Tibial artery (tissue), 4 donors: ENCODE measurements around the gene ERICH6.
"Not testable (repeated sequence)": the region's sequence is repeated elsewhere in the genome, so short reads cannot be mapped to it uniquely, and the experiment has no call there.

ENCODE experiments used
- DNase-seq, 2 donors: peaks; one replicate each; pipeline ENCODE4 v3.0.0-alpha.2; 2019
- H3K27ac ChIP-seq, 2 donors: fragments of 200-600 bp; sonication (generic) in 1 of 2; 1 replicate in 1 of 2; 2 replicates in 1 of 2; pipeline ENCODE4 v1.5.1; 2018 to 2019; ENCODE audit warnings: mild to moderate bottlenecking in 1 of 2
- H3K27me3 ChIP-seq, 2 donors: fragments of 200-600 bp; sonication (generic) in 1 of 2; one replicate each; pipeline versions ENCODE4 v1.5.1 to v1.6.0; 2016 to 2019
- H3K36me3 ChIP-seq, 3 donors: fragments of 200-600 bp; sonication (generic) in 2 of 3; one replicate each; pipeline ENCODE4 v1.5.1; 2016 to 2019; ENCODE audit warnings: mild to moderate bottlenecking in 2 of 3
- H3K4me1 ChIP-seq, 4 donors: fragments of 200-600 bp; sonication (generic) in 2 of 4; 1 replicate in 3 of 4; 2 replicates in 1 of 4; pipeline ENCODE4 v1.5.1; 2016 to 2019
- H3K4me3 ChIP-seq, 2 donors: fragments of 200-600 bp; sonication (generic) in 1 of 2; 1 replicate in 1 of 2; 2 replicates in 1 of 2; pipeline ENCODE4 v1.5.1; 2018 to 2019; ENCODE audit warnings: mild to moderate bottlenecking in 2 of 2
- H3K9me3 ChIP-seq, 3 donors: fragments of 200-600 bp; sonication (generic) in 1 of 3; one replicate each; pipeline ENCODE4 v1.5.1; 2016 to 2019
- CTCF ChIP-seq, 2 experiments: fragments of 200-600 bp in 1 of 2; fragments of 450-650 bp in 1 of 2; IDR thresholded peaks; one replicate each; pipeline ENCODE4 v1.5.1; 2017 to 2019; ENCODE audit warnings: antibody characterized with exemption in 2 of 2, mild to moderate bottlenecking in 1 of 2, moderate library complexity in 1 of 2
- intact Hi-C: fragments of 100-400 bp; cut with DNase I; formaldehyde crosslinking; loops from one replicate; pipeline ENCODE4 v1.15.0; 2023; ENCODE audit warnings: low total_unique reads

ERICH6 gene

GRCh38 chr3:150631515-150632221 lies 72.1 kb downstream of the ERICH6 start:
- DNase-seq = no peak
- Histone ChIP-seq H3K4me3 (no peak overlapping the region), H3K27me3 (no peaks in the 10 kb centered on the region), H3K36me3 (peaks cover 22 to 36% (median 32%) of the 10 kb centered on the region in 3 donors), H3K27ac (no peak overlapping the region), H3K4me1 (no peaks in the 10 kb centered on the region), H3K9me3 (no peaks in the 10 kb centered on the region)
- TF ChIP-seq CTCF (IDR thresholded peaks at IDR 0.05) = no peak
- intact Hi-C loops = no loop called here

- H3K4me1 ChIP-seq = peaks cover 0 to 20% (median 5%) of the 10 kb centered on the region in 4 donors
- H3K4me3 ChIP-seq = no peak overlapping the region
- H3K9me3 ChIP-seq = no peaks in the 10 kb centered on the region
- H3K27me3 ChIP-seq = no peaks in the 10 kb centered on the region
- no peak for DNase-seq
- H3K36me3 ChIP-seq = peaks cover 37 to 52% (median 48%) of the 10 kb centered on the region in 3 donors
- no peak for TF ChIP-seq CTCF (IDR thresholded peaks at IDR 0.05)
- intact Hi-C loops = no loop called here
- H3K27ac ChIP-seq = no peak overlapping the region
These were observed 76.2 kb downstream of the ERICH6 start for GRCh38 chr3:150627557-150627956.

- no peaks in the 10 kb centered on the region for H3K27me3 ChIP-seq
- no peaks in the 10 kb centered on the region for H3K9me3 ChIP-seq
- no peak for DNase-seq
- no peak for TF ChIP-seq CTCF (IDR thresholded peaks at IDR 0.05)
- intact Hi-C loops = no loop called here
- H3K36me3 ChIP-seq = peaks cover 37 to 49% (median 48%) of the 10 kb centered on the region in 3 donors
- peaks cover 0 to 29% (median 8%) of the 10 kb centered on the region in 4 donors for H3K4me1 ChIP-seq
- H3K27ac ChIP-seq = no peak overlapping the region
- no peak overlapping the region for H3K4me3 ChIP-seq
These were observed 77.4 kb downstream of the ERICH6 start for GRCh38 chr3:150626148-150626930.

- peaks cover 31 to 39% (median 37%) of the 10 kb centered on the region in 3 donors for H3K36me3 ChIP-seq
- intact Hi-C loops = no loop called here
- TF ChIP-seq CTCF (IDR thresholded peaks at IDR 0.05) = no peak
- peaks cover 0 to 35% (median 8%) of the 10 kb centered on the region in 4 donors for H3K4me1 ChIP-seq
- no peak for DNase-seq
- no peaks in the 10 kb centered on the region for H3K9me3 ChIP-seq
- H3K27me3 ChIP-seq = no peaks in the 10 kb centered on the region
- H3K4me3 ChIP-seq = no peak overlapping the region
- H3K27ac ChIP-seq = no peak overlapping the region
These were observed 79.8 kb downstream of the ERICH6 start for GRCh38 chr3:150623945-150624344.

- DNase-seq, H3K4me3 ChIP-seq, H3K27me3 ChIP-seq, intact Hi-C loops, H3K9me3 ChIP-seq, H3K27ac ChIP-seq: not testable (repeated sequence)
- peaks cover 0 to 35% (median 8%) of the 10 kb centered on the region in 4 donors for H3K4me1 ChIP-seq
- peaks cover 26 to 29% (median 29%) of the 10 kb centered on the region in 3 donors for H3K36me3 ChIP-seq
These were observed 80.8 kb downstream of the ERICH6 start for GRCh38 chr3:150622955-150623354.
